ENCODE measurements around the gene ADK.

The ADK gene

DNA sequence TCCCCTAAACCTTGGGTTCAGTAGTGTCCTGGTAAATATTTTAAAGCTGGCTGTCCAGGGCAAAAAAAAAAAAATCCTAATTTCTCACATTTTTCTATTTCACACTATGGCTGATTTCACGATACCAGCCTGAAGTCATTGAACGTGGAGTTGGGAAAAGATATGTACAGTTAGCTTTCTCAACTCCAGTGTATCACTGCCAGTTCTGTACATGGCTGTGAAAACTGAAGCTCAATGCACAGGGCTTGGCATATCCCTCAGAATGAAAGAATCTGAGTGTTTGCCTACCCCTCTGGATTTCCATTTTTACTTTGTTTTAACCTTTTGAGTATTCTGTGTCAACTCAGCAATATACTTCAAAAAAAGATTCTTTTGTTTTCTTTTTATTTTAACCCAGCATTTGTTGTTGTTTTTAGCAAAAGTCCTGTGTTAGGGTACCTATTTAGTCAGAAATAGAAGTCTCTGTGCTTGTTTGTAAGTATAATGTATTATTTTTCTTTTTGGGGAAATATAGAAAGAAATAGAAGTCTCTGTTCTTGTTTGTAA, 274.5 kb downstream of the ADK start:
- Histone ChIP-seq H2AFZ (ENCODE audit: low read length) (no peak overlapping the region), H3K79me2 (ENCODE audit: insufficient read depth, low read length) (no peaks in the 10 kb centered on the region), H3K36me3 (ENCODE audit: insufficient read depth, low read length) (no peaks in the 10 kb centered on the region), H3K4me3 (ENCODE audit: low read length, poor library complexity, severe bottlenecking) (no peak overlapping the region), H3K4me1 (ENCODE audit: insufficient read depth, low read length, poor library complexity, severe bottlenecking) (peaks cover 1% of the 10 kb centered on the region), H3K9me3 (ENCODE audit: insufficient read depth, low read depth, low read length) (no peaks in the 10 kb centered on the region), H3K4me2 (ENCODE audit: low read depth, low read length, poor library complexity, severe bottlenecking) (no peak overlapping the region), H3F3A (ENCODE audit: low read depth) (no peaks in the 10 kb centered on the region), H3K9me2 (replicated peaks; ENCODE audit: low read depth, low read length) (no peaks in the 10 kb centered on the region), H3K9ac (ENCODE audit: low read depth, low read length, poor library complexity, severe bottlenecking) (no peak overlapping the region), H3K27me3 (ENCODE audit: insufficient read depth, low read length, poor library complexity, severe bottlenecking) (no peaks in the 10 kb centered on the region), H4K20me1 (ENCODE audit: insufficient read depth, low read length, poor library complexity, severe bottlenecking) (no peaks in the 10 kb centered on the region)
- TF ChIP-seq, protein P1, sequence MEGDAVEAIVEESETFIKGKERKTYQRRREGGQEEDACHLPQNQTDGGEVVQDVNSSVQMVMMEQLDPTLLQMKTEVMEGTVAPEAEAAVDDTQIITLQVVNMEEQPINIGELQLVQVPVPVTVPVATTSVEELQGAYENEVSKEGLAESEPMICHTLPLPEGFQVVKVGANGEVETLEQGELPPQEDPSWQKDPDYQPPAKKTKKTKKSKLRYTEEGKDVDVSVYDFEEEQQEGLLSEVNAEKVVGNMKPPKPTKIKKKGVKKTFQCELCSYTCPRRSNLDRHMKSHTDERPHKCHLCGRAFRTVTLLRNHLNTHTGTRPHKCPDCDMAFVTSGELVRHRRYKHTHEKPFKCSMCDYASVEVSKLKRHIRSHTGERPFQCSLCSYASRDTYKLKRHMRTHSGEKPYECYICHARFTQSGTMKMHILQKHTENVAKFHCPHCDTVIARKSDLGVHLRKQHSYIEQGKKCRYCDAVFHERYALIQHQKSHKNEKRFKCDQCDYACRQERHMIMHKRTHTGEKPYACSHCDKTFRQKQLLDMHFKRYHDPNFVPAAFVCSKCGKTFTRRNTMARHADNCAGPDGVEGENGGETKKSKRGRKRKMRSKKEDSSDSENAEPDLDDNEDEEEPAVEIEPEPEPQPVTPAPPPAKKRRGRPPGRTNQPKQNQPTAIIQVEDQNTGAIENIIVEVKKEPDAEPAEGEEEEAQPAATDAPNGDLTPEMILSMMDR (conservative IDR thresholded peaks at IDR 0.05; ENCODE audit: low read length): no peak

DNA sequence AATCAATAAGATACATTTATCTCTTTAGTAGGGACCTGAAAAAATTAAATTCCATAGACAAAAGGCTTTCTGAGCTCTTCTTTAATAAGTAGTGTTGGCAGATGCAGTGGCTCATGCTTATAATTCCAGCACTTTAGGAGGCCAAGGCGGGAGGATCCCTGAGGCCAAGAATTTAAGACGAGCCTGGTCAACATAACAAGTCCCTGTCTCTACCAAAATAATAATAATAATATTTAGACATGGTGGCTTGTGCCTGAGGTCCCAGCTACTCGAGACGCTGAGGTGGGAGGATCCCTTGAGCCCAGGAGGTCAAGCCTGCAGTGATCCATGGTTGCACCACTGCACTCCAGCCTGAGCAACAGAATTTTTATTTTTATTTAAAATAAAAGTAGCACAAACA, 280.8 kb downstream of the ADK start:
- no peaks in the 10 kb centered on the region for H3K9me2 ChIP-seq (replicated peaks; ENCODE audit: low read depth, low read length)
- peaks cover 12% of the 10 kb centered on the region for H3K4me1 ChIP-seq (ENCODE audit: insufficient read depth, low read length, poor library complexity, severe bottlenecking)
- no peaks in the 10 kb centered on the region for H3K27me3 ChIP-seq (ENCODE audit: insufficient read depth, low read length, poor library complexity, severe bottlenecking)
- no peak overlapping the region for H3K9ac ChIP-seq (ENCODE audit: low read depth, low read length, poor library complexity, severe bottlenecking)
- no peak for TF ChIP-seq EZH2phosphoT487 (IDR thresholded peaks at IDR 0.05; ENCODE audit: borderline replicate concordance)
- TF ChIP-seq, protein P1 (conservative IDR thresholded peaks at IDR 0.05; ENCODE audit: low read length): no peak
- no peaks in the 10 kb centered on the region for H3K79me2 ChIP-seq (ENCODE audit: insufficient read depth, low read length)
- no peaks in the 10 kb centered on the region for H3K36me3 ChIP-seq (ENCODE audit: insufficient read depth, low read length)
- no peaks in the 10 kb centered on the region for H3K9me3 ChIP-seq (ENCODE audit: insufficient read depth, low read depth, low read length)
- no peaks in the 10 kb centered on the region for H4K20me1 ChIP-seq (ENCODE audit: insufficient read depth, low read length, poor library complexity, severe bottlenecking)
- no peak overlapping the region for H3K4me3 ChIP-seq (ENCODE audit: low read length, poor library complexity, severe bottlenecking)
- no peaks in the 10 kb centered on the region for H3F3A ChIP-seq (ENCODE audit: low read depth)
- H2AFZ ChIP-seq (ENCODE audit: low read length): no peak overlapping the region
- no peak overlapping the region for H3K4me2 ChIP-seq (ENCODE audit: low read depth, low read length, poor library complexity, severe bottlenecking)

DNA sequence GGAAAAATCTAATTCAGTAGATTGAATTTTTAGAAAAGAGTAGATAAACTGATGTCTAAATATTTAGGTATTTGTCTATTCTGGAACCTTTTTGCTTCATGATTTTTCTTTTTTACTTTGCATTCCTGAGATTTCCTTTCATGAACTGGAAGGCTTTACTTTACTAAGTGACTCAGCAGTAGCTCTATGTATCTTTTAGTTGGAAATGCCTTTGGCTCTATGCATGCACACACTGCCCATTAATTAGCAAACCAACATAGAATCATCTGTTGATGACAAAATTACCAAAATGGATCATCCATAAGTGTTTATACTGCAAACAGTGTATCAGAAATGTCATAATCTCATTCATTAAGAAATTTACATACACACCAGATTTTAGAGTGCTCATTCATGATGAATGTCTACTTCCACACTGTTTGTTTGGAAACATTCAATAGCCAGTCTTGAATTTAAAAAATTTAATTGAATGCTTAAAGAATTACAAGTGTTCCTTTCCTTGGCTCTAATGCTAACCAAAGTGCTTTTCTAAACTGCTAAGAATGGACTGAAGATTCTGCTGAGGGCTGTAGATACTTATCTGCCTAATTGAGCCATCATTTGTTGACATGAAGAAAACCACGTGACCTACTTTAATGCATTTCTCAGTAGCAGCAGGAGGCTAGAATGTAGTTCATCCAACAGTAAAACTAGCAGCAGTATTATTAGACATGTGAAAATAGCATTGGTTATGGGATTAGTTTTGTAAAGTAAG, 282.0 kb downstream of the ADK start:
- no peak overlapping the region for H3K9ac ChIP-seq (ENCODE audit: low read depth, low read length, poor library complexity, severe bottlenecking)
- H3K4me3 ChIP-seq (ENCODE audit: low read length, poor library complexity, severe bottlenecking): no peak overlapping the region
- peak overlapping the region; percentile 28 for H3K4me2 ChIP-seq (ENCODE audit: low read depth, low read length, poor library complexity, severe bottlenecking)
- no peaks in the 10 kb centered on the region for H3K9me2 ChIP-seq (replicated peaks; ENCODE audit: low read depth, low read length)
- no peaks in the 10 kb centered on the region for H3K27me3 ChIP-seq (ENCODE audit: insufficient read depth, low read length, poor library complexity, severe bottlenecking)
- H3K36me3 ChIP-seq (ENCODE audit: insufficient read depth, low read length): no peaks in the 10 kb centered on the region
- H3F3A ChIP-seq (ENCODE audit: low read depth): no peaks in the 10 kb centered on the region
- H3K4me1 ChIP-seq (ENCODE audit: insufficient read depth, low read length, poor library complexity, severe bottlenecking): peaks cover 12% of the 10 kb centered on the region
- H3K9me3 ChIP-seq (ENCODE audit: insufficient read depth, low read depth, low read length): no peaks in the 10 kb centered on the region
- no peaks in the 10 kb centered on the region for H4K20me1 ChIP-seq (ENCODE audit: insufficient read depth, low read length, poor library complexity, severe bottlenecking)
- H2AFZ ChIP-seq (ENCODE audit: low read length): no peak overlapping the region
- no peaks in the 10 kb centered on the region for H3K79me2 ChIP-seq (ENCODE audit: insufficient read depth, low read length)
- no peak for TF ChIP-seq EZH2phosphoT487 (IDR thresholded peaks at IDR 0.05; ENCODE audit: borderline replicate concordance)
- TF ChIP-seq, protein P1 (conservative IDR thresholded peaks at IDR 0.05; ENCODE audit: low read length): no peak

Data from Loucy (cell line).